CD4-positive, alpha-beta T cell (primary cell): ENCODE measurements around the gene SLC12A5. TPM values are rescaled to one million over a fixed set of nuclear protein-coding genes. Genes with fewer than 3 reads are reported as not detected.

Source experiments
- ATAC-seq: fragments of 200-7000 bp; cut with Tn5 transposase; one replicate; pipeline ENCODE4 v1.10.0; 2022; ENCODE audit warnings: mild to moderate bottlenecking; ENCODE audit not compliant: poor library complexity
- CTCF ChIA-PET: fragments of 350-600 bp; sonication (Branson Sonifier 250); formaldehyde crosslinking; loops from one replicate; lab custom pipeline; 2021; ENCODE audit warnings: antibody characterized with exemption, inconsistent platforms; lab: Charles Lee
- POLR2A ChIA-PET: fragments of 350-600 bp; sonication (Branson Sonifier 250); formaldehyde crosslinking; loops from one replicate; lab custom pipeline; 2021; ENCODE audit warnings: antibody characterized with exemption, inconsistent platforms; lab: Charles Lee
- DNase-seq, 14 experiments: peaks; one replicate each; pipeline ENCODE4 v3.0.0-alpha.2; 2013 to 2020; ENCODE audit warnings: mixed read lengths in 2 of 14
- H3K27ac ChIP-seq, 2 donors: one replicate each; pipeline versions ENCODE4 v1.5.1 to v1.7.0; 2013; ENCODE audit warnings: low read length in 2 of 2, low read depth in 1 of 2, mild to moderate bottlenecking in 1 of 2
- H3K27me3 ChIP-seq, 2 experiments: 1 replicate in 1 of 2; 2 replicates in 1 of 2; pipeline versions ENCODE4 v1.6.1 to v1.7.0; 2013; ENCODE audit warnings: low read length in 2 of 2, control low read depth in 1 of 2, mild to moderate bottlenecking in 1 of 2, moderate library complexity in 1 of 2; ENCODE audit not compliant: insufficient read depth in 2 of 2, control insufficient read depth in 1 of 2
- H3K36me3 ChIP-seq: one replicate; pipeline ENCODE4 v1.6.1; 2013; ENCODE audit warnings: low read length, control low read depth; ENCODE audit not compliant: insufficient read depth
- H3K4me1 ChIP-seq: one replicate; pipeline ENCODE4 v1.6.1; 2013; ENCODE audit warnings: low read length, control low read depth; ENCODE audit not compliant: insufficient read depth
- H3K4me3 ChIP-seq: one replicate; pipeline ENCODE4 v1.5.1; 2013; ENCODE audit warnings: mild to moderate bottlenecking, low read length, moderate library complexity
- H3K9me3 ChIP-seq, 2 experiments: 1 replicate in 1 of 2; 2 replicates in 1 of 2; pipeline versions ENCODE4 v1.6.1 to v1.7.0; 2013; ENCODE audit warnings: low read length in 2 of 2, mild to moderate bottlenecking in 2 of 2, control low read depth in 1 of 2, moderate library complexity in 1 of 2; ENCODE audit not compliant: control insufficient read depth in 1 of 2, insufficient read depth in 1 of 2
- H3K27ac Mint-ChIP-seq: one replicate; pipeline ENCODE4 v1.8.0; 2020; ENCODE audit warnings: mixed read lengths
- H3K27me3 Mint-ChIP-seq: one replicate; pipeline ENCODE4 v1.8.0; 2021; ENCODE audit warnings: mixed read lengths
- H3K36me3 Mint-ChIP-seq: one replicate; pipeline ENCODE4 v1.8.0; 2021; ENCODE audit warnings: low read depth, mixed read lengths
- H3K4me1 Mint-ChIP-seq: one replicate; pipeline ENCODE4 v1.8.0; 2021; ENCODE audit warnings: low read depth, mixed read lengths
- H3K4me3 Mint-ChIP-seq: one replicate; pipeline ENCODE4 v1.8.0; 2020; ENCODE audit warnings: mild to moderate bottlenecking, mixed read lengths
- H3K9me3 Mint-ChIP-seq: one replicate; pipeline ENCODE4 v1.8.0; 2020; ENCODE audit warnings: mixed read lengths
- CTCF ChIP-seq: fragments of 200-600 bp; IDR thresholded peaks from one replicate; pipeline ENCODE4 v1.8.0; 2022; ENCODE audit warnings: antibody characterized with exemption, mild to moderate bottlenecking
- intact Hi-C, 2 experiments: fragments of 100-400 bp; cut with DNase I in 1 of 2; cut with micrococcal nuclease in 1 of 2; formaldehyde crosslinking; loops; one replicate each; pipeline versions ENCODE4 v1.15.1 to v1.9.0; 2023 to 2025; cut with DNase I, micrococcal nuclease
- total RNA-seq, 174 experiments: library from RNA in 2 of 174; stranded (reverse) in 2 of 174; gene quantifications; one replicate each; pipeline ENCODE4 v1.2.3 and lab custom pipeline; 2021 to 2026

SLC12A5 gene
- total RNA-seq, 2 experiments from 2014 or later, result 1.3 to 2.4 TPM

- Mint-ChIP-seq H3K4me3 (no peak overlapping the region), H3K36me3 (no peaks in the 10 kb centered on the region), H3K4me1 (peaks cover 39% of the 10 kb centered on the region), H3K27me3 (peaks cover 69% of the 10 kb centered on the region), H3K9me3 (no peaks in the 10 kb centered on the region), H3K27ac (no peak overlapping the region)
- DNase-seq (no peak), ATAC-seq (no peak)
- Histone ChIP-seq H3K36me3 (no peaks in the 10 kb centered on the region), H3K9me3 (peaks cover 0 to 4% of the 10 kb centered on the region in 2 experiments), H3K4me3 (no peak overlapping the region), H3K4me1 (peaks cover 38% of the 10 kb centered on the region), H3K27ac (no peak overlapping the region), H3K27me3 (peaks cover 16 to 17% of the 10 kb centered on the region in 2 experiments)
- intact Hi-C loops, result no loop called here
- CTCF ChIA-PET, result interaction anchor here (0.8 kb wide), 1 partner anchor 31 kb away, joined by 3 read pairs; no protein-coding TSS in a partner anchor
- TF ChIP-seq CTCF, result no peak
- POLR2A ChIA-PET, result no interaction called here
These were observed 10.9 kb upstream of the SLC12A5 start for GRCh38 chr20:46018112-46018511.

GRCh38 chr20:46018611-46019010, 10.4 kb upstream of the SLC12A5 start:
- H3K4me1 ChIP-seq, result peaks cover 35% of the 10 kb centered on the region
- intact Hi-C loops, result no loop called here
- ATAC-seq (no peak), DNase-seq (no peak)
- H3K27me3 ChIP-seq, result peaks cover 15 to 16% of the 10 kb centered on the region in 2 experiments
- ChIA-PET POLR2A (no interaction called here), CTCF (no interaction called here)
- Mint-ChIP-seq H3K27ac (no peak overlapping the region), H3K36me3 (no peaks in the 10 kb centered on the region), H3K4me3 (no peak overlapping the region), H3K27me3 (peaks cover 69% of the 10 kb centered on the region), H3K9me3 (no peaks in the 10 kb centered on the region), H3K4me1 (peaks cover 42% of the 10 kb centered on the region)
- H3K36me3 ChIP-seq, result no peaks in the 10 kb centered on the region
- no peak overlapping the region for H3K27ac ChIP-seq
- no peaks in the 10 kb centered on the region for H3K9me3 ChIP-seq
- H3K4me3 ChIP-seq, result no peak overlapping the region
- TF ChIP-seq CTCF, result no peak

- peaks cover 73% of the 10 kb centered on the region for H3K27me3 Mint-ChIP-seq
- TF ChIP-seq CTCF, result no peak
- Histone ChIP-seq H3K4me1 (peaks cover 25% of the 10 kb centered on the region), H3K4me3 (no peak overlapping the region), H3K9me3 (no peaks in the 10 kb centered on the region), H3K27me3 (peaks cover 17 to 36% of the 10 kb centered on the region in 2 experiments), H3K27ac (no peak overlapping the region), H3K36me3 (no peaks in the 10 kb centered on the region)
- DNase-seq (no peak), ATAC-seq (no peak)
- no peak overlapping the region for H3K27ac Mint-ChIP-seq
- intact Hi-C loops, result loop anchor here in 1 of 2 experiments (5.0 kb wide), 2 partner anchors 88 to 327 kb away; partner anchors contain the start of gene PCIF1
- ChIA-PET POLR2A (no interaction called here), CTCF (no interaction called here)
- H3K4me1 Mint-ChIP-seq, result peaks cover 28% of the 10 kb centered on the region
- H3K36me3 Mint-ChIP-seq, result no peaks in the 10 kb centered on the region
- no peak overlapping the region for H3K4me3 Mint-ChIP-seq
- no peaks in the 10 kb centered on the region for H3K9me3 Mint-ChIP-seq
These were observed 8.5 kb upstream of the SLC12A5 start for GRCh38 chr20:46020555-46020954.
